ENCODE data around the gene POLE4.

POLE4 gene

GRCh38 chr2:74939919-74940812 is 18.3 kb upstream of the POLE4 start:
- in situ Hi-C loops (cut with MboI; ENCODE audit: low sequenced_read_pairs), result no loop called here

DNA sequence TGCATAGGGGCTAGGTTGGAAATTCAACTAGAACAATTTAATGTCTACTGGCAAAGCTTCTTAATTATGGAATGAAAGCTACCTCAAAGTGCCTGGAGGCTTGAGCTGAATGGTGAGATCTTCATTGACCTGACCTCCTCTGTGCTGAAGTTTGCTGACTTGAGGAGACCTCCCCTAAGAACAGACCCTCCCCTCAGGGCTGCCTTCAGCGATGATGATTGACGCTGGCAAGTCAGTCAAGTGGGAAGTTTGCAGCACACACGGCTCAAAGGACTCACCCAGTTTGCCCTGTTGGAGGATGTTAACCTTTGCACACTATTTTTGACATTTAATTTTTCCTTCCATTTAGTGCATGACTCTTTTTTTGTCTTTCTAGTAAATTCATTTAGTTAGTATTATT is 17.2 kb upstream of the POLE4 start:
- in situ Hi-C loops (cut with MboI; ENCODE audit: low sequenced_read_pairs), result no loop called here

GRCh38 chr2:74942263-74942662 is 16.2 kb upstream of the POLE4 start:
- in situ Hi-C loops (cut with MboI; ENCODE audit: low sequenced_read_pairs), result no loop called here

DNA sequence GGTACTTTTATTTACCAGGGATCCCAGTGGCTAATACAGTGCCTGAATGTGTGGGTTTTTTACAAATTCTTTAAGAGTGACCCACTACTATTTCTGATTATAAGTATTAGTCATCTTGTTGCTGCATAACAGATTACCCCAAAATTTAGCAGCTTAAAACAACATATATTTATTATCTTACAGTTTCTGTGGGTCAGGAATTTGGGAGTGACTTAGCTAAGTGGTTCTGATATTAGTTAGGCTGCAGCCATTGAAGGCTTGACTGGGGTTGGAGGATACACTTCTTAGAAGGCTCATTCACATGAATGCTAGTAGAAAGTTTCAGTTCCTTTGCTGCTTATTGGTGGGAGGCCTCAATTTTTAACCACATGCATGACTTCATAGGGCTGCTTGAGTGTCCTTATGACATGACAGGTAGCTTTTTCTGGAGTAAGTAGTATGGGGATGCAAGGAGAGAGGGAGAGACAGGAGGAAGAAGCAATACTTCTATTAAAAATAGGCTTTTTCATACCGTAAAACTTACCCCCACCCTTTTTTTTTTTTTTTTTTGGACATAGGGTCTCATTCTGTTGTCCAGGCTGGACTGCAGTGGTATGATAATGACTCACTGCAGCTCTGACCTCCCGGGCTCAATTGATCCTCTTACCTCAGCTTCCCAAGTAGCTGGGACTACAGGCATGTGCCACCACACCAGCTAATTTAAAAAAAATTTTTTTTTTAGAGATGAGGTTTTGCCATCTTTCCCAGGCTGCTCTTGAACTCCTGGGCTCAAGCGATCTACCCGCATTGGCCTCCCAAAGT is 13.3 kb upstream of the POLE4 start:
- in situ Hi-C loops (cut with MboI; ENCODE audit: low sequenced_read_pairs), result no loop called here

DNA sequence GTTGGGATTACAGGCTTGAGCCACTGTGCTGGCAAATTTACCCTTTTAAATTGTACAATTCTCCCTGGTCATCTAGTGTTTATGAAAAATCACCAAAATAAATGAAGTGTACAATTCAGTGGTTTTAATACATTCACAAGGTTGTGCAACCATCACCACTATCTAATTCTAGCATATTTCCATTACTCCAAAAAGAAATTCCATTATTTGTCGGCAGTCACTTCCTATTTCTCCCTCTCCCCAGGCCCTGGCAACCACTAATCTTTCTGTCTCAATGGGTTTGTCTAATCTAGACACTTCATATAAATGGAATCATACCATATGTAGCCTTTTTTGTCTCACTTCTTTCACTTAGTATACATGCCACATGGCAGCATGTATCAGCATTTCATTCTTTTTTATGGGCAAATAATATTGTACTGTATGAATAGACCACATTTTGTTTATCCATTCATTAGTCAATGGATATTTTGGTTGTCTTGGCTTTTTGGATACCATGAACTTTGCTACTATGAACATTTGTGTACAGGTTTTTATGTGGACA is 12.6 kb upstream of the POLE4 start:
- in situ Hi-C loops (cut with MboI; ENCODE audit: low sequenced_read_pairs), result no loop called here

- in situ Hi-C loops (cut with MboI; ENCODE audit: low sequenced_read_pairs), result no loop called here
These were observed 10.7 kb upstream of the POLE4 start for GRCh38 chr2:74947703-74948102.

- in situ Hi-C loops (cut with MboI; ENCODE audit: low sequenced_read_pairs), result no loop called here
These were observed 9.7 kb upstream of the POLE4 start for GRCh38 chr2:74948779-74949178.

GRCh38 chr2:74951211-74951754 is 7.2 kb upstream of the POLE4 start:
- in situ Hi-C loops (cut with MboI; ENCODE audit: low sequenced_read_pairs), result no loop called here

DNA sequence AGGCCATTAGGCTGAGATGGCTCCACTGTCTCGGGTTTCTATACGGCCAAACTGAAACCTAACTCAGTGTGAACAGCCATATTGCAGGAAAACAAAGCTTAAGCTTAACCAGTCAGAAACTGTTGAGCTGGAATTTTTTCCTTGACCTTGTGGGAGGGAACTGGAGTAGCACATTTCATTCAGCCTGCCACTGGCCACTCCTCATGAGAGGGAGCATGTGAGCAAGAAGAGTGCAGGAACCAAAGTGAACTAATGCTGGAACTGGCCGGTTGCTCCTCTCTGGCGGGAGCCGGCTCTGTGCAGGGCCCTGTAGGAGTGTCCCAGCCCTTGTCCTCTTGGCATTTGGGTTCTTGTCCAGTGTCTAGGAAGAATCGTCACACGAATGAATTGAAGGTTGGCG is 5.9 kb upstream of the POLE4 start:
- in situ Hi-C loops (cut with MboI; ENCODE audit: low sequenced_read_pairs), result no loop called here

DNA sequence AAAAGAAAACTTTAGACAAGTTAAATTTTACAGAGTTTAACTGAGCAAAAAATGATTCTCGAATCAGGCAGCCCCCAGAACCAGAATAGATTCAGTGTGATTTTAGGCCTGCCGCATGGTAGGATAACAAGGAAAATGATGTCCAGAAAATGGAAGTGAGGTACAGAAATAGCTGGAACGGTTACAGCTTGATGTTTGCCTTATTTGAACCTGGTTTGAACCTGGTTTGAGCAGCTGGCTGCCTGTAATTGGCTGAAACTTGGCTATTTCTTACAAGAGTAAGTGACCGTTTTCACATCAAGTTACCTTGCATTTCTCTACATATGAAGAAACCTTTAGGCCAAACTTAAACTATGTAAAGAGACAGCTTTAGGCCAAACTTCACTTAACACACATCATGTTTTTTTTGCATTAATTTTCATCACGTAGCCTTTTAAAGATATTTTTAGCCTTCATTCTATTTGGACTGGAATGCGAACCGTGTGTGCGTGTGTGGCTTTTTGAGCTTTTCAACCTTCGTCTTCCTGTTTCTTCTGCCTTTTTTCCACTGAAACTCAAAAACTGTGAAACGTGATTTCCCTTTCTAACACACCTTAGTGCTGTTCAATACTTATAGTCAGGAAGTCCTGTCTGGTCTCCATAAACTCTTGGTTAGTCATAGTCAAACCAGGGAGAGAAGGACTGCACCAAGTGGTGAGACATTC is 4.5 kb upstream of the POLE4 start:
- in situ Hi-C loops (cut with MboI; ENCODE audit: low sequenced_read_pairs), result no loop called here

DNA sequence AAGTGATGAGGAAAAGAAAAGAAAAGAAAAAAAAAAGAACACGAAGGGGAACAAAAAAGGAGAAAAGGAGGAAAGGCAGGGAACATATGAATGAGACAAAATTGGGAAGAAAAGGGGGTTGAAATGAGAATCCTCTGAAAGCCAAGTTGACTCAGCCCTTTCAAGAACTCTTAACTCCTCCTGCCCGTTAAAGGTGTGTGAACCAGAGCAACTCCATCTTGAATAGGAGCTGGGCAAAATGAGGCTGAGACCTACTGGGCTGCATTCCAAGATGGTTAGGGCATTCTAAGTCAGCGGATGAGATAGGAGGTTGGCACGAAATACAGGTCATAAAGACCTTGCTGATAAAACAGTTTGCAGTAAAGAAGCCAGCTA is 4.0 kb upstream of the POLE4 start:
- in situ Hi-C loops (cut with MboI; ENCODE audit: low sequenced_read_pairs), result no loop called here

- in situ Hi-C loops (cut with MboI; ENCODE audit: low sequenced_read_pairs), result no loop called here
These were observed 563 bp upstream of the POLE4 start for GRCh38 chr2:74957886-74958273.

DNA sequence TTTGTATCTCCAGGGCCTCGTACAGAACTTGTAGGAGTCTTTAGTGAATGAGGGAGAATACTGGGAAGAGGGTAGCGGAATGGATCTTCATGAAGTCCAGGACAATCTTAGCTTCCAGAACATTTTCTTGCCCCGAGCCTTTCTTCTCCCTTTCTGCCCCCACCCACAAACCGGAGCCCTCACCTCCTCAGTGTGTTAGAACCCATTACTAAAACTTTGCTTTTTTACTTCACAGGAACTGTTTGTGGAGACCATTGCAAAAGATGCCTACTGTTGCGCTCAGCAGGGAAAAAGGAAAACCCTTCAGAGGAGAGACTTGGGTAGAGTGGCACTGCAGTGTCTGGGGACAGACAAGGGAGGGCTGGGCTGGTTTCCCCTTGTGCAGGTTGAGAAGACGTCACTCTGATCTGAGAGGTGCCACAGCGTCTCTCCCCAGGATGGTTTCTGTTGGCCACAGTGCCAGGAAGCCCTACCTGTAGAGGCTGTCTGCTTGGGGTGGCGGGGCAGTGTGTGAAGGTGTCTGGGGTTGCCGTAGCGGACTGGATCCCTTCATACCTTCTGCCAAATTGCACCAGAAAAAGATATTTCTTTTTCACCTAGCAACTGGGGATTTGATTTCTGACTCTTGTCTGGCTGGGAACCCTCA is 786 bp downstream of the POLE4 start:
- in situ Hi-C loops (cut with MboI; ENCODE audit: low sequenced_read_pairs), result no loop called here

DNA sequence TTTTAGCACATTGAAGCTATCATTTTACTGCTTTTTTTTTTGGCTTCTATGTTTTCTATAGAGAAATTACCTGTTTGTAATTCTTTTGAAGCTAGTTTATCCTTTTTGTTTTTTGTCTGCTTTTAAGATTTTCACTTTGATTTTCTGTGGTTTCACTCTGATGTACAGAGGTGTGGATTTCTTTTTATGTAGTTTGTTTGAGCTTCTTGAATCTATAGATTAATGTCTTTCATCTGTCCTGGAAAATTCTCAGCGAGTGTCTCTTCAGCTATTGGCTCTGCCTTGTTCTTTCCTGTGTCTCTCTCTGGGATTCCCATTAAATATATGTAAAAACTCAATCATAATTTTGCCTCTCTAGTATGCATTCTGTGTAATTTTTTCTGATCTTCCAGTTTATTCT is 8.4 kb downstream of the POLE4 start:
- in situ Hi-C loops (cut with MboI; ENCODE audit: low sequenced_read_pairs), result no loop called here

DNA sequence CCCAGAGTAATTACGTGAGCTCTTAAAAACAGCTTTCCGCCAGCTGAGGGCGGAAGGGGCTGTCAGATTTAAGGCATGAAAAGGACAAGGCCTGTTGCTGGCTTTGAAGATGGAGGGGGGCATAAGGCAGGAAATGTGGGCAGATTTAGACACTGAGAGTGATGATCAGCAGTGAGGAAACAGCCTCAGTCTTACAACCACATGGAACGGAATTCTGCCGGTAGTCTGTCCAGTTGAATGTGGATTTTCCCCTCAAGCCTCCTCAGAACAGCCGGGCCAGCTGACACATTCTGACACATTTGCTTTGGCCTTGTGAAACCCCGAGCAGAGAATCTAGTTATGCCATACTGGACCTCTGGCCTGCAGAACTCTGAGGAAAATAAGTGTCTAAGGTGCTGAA is 16.6 kb downstream of the POLE4 start:
- in situ Hi-C loops (cut with MboI; ENCODE audit: low sequenced_read_pairs), result no loop called here

GRCh38 chr2:74979844-74980243 is 21.4 kb downstream of the POLE4 start:
- in situ Hi-C loops (cut with MboI; ENCODE audit: low sequenced_read_pairs), result no loop called here

DNA sequence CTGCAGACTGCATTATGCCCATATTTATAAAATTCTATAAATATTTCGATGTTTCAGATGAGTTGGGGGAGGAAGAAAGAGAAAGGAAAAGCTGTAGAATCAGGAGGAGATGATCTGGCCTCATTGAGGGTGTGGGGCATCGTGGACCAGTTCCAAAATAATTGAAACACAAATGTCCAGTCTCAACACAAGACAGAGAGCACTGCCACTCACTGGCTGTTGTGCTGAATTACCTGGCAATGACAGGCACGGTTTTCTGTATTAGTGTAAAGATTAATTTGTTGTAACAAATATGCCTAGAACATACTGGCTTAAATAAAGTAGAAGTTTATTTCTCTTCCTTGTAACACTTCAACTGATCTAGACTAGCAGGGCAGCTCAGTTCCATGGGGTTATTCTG is 24.1 kb downstream of the POLE4 start:
- in situ Hi-C loops (cut with MboI; ENCODE audit: low sequenced_read_pairs), result no loop called here

- in situ Hi-C loops (cut with MboI; ENCODE audit: low sequenced_read_pairs), result no loop called here
These were observed 25.4 kb downstream of the POLE4 start for GRCh38 chr2:74983631-74984392.

GRCh38 chr2:74984947-74985637 is 26.6 kb downstream of the POLE4 start:
- in situ Hi-C loops (cut with MboI; ENCODE audit: low sequenced_read_pairs), result no loop called here

Measured in hTERT RPE-1 (cell line).